GM20431 (cell line): Measurements from ENCODE around the gene AIFM1.

Experiments used
- in situ Hi-C: fragments of 300-500 bp; cut with MseI, MboI; formaldehyde crosslinking; loops from one replicate; pipeline ENCODE4 v1.15.0; 2020; ENCODE audit warnings: low sequenced_read_pairs; ENCODE audit not compliant: unreplicated experiment

AIFM1 gene

DNA sequence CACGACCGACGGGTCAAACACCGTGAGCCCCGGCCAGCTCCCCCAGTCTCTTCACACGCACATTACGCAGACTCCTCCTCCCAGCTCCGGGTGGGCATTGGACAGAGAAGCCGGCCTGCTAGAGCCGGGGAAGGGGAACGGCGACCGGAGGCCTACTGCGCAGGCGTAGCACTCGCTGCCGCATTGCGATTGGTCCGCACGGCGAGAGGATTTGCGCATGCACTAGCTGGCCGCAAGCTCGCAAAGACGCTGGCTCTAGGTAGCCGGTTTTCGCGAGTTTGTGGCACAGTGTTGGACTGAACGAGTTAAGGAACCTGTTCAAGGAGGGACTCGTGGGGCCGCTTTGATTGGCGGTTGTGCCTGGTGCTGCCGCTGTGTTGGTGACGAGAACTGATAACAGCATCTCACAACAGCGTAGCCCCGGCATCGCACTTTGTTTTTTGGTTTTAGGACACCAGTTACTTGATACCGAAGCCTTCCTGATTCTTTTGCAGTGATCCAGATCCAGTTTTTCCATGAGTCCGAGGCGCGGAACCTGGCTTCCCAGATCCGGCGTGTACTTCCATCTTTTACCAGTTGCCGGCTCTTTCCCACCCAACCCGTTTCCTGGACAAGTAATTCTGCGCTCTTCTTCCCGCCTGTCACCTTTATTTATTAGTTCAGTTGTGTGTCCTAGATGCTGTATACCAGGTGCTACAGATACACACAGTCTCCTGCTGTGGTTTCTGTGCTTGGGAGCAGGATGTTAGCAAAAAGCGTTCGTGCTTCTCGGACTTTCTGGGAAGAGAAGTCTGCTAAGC is at the start of gene AIFM1:
TSS of gene AIFM1 (minus strand) at position 139 of the 800 bp plus-strand sequence. CDS start 185 bp downstream, outside the sequence.
- in situ Hi-C loops: no loop called here

- in situ Hi-C loops: no loop called here
These were observed 47.7 kb upstream of the AIFM1 start for GRCh38 chrX:130213376-130213775.

DNA sequence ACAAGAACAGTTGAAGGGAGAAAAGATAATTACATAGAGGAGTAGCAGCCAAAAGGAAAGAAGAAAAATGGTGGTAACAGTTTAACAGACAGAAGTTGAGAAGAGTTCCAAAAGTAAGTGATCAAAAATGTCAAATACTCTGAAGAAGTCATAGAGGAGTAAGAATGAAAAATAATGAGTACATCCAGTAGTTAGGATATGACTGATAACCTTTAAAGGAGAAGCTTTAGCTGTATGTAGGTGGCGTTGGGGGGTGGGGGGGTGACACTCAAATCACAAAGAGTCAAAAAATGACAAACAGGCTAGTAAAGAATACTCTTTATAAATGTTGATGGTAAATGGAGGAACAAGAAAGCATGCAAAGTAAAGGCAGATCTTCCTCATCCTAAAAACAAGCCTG is 46.7 kb upstream of the AIFM1 start:
- in situ Hi-C loops: no loop called here

DNA sequence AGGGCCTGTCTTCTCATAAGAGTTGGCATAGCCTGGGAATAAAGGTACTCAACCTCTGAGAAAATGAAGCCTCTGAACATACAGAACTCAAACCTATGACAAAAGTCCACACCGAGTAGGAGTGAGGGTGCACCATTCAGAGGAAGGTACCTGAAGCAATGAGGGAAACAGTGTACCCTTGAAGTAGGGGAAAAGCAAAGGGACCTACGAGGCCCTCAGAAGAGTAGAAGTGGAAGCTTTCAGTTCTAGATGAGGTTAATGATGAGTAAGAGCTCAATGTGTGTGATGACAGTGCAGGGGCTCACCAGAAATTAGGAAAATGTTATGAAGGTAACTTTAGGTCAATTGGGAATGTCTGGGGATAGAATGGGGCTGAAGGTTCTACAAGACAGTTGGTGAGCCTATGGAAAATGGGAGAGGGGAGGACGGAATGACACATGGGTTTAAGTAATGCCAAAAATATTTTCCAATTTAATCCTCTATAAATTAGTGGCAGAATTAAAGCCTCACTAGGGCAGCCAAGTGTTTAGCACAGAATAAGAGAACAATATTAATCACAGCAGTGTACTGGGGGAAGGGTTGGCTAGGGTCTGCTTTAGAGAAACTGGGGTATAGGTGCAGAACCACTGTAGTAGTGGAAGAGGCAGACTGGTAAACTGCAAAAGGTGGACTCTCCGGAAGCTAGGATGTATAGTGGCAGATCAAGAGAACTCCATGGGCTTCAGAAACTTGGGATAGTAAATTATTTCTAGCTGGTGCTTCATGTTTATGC is 46.0 kb upstream of the AIFM1 start:
- in situ Hi-C loops: no loop called here

DNA sequence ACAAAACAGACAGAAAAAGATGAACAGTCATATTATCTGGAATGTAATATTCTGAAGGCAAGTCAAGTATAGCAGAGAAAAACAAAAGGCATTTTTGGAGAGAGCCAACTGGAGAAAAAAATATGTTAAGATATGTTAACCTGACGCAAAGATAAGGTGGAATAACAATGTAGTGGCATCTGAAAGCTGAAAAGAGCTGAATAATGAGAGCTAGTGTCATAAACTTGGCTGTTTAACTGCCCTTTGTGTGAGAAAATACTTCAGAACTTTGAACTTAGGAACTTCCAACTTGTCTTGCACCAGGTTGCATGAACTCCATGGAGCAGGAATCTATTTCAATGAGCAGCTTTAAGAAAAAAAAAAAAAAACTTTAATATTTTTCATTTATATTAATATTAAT is 39.0 kb upstream of the AIFM1 start:
- in situ Hi-C loops: no loop called here

DNA sequence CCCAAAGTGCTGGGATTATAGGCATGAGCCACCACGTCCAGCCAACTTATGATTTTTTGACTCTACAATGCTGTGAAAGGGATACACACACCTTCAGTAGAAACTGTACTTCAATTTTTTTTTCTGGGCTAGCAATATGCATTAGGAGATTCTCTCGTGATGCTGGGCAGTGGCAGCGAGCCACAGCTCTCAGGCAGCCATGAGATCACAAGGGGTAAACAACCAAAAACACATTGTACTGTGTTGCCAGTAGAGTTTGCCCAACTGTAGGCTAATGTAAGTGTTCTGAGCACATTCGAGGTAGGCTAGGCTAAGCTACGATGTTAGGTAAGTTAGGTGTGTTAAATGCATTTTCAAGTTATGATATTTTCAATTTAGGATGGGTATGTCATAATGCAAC is 31.8 kb upstream of the AIFM1 start:
- in situ Hi-C loops: no loop called here

GRCh38 chrX:130196466-130196865 is 30.8 kb upstream of the AIFM1 start:
- in situ Hi-C loops: no loop called here

DNA sequence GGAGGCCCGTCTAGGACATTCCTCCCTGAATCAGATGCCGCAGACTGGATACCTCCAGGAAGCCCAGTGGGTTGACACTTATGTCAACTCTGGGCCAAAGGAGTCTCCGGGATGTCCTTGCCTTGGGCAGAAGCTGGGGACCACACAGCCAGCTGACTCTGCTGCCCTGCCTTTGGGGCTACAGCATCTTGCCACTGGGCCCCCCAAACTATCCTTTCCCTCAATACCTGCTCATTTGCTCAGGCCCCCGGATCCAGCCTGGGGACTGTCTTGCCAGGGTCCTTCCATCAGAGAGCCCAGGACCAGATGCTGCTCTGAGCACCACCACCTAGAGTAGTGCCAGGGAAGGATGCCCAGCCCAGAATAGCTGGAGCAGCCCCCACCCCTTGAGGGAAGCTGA is 25.2 kb upstream of the AIFM1 start:
- in situ Hi-C loops: no loop called here

DNA sequence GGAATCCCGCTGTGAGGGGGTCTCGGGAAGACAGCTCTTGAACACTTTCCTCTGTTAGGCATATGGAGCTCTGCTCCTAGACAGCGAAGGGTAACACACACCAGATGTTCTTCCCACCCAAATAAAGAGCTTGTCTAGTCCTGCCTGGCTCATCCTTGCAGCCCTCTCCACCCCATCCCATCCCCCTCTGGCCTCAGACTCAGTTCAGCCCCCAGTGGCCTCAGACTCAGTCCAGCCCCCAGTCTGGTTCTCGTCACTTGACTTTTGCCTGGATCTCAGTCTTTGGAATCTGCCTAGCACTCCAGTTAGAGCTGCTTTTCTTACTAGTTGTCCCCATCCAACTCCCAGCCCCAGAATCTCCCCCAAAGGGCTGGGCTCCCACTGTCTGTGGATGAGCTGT is 21.0 kb upstream of the AIFM1 start:
- in situ Hi-C loops: no loop called here

DNA sequence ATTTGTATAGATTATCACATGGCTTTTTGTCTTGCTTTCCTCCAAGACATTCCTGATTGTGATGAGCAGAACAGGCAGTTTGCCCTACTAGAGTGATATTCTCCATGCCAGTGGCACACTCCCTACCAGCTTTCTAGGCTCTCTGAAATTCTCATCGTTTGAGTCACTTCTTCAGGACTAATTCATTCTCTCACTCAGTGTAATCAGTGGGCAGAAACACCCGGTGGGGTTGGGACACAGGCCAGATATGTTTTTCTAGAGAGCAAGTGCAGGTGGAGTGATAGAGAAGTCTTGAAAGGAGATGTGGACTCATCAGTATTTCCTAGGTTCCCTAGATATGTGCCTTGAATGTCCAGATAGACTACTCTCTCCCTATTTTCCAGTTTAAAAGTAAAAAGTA is 19.2 kb upstream of the AIFM1 start:
- in situ Hi-C loops: no loop called here

DNA sequence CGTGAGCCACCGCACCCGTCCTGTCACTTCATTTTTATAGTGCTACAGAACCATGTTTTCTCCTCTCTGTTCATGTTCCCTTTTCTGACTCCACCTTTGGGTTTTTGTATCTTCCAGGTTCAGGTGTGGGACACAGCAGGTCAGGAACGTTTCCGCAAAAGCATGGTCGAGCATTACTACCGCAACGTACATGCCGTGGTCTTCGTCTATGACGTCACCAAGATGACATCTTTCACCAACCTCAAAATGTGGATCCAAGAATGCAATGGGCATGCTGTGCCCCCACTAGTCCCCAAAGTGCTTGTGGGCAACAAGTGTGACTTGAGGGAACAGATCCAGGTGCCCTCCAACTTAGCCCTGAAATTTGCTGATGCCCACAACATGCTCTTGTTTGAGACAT is 18.5 kb upstream of the AIFM1 start:
- in situ Hi-C loops: no loop called here

DNA sequence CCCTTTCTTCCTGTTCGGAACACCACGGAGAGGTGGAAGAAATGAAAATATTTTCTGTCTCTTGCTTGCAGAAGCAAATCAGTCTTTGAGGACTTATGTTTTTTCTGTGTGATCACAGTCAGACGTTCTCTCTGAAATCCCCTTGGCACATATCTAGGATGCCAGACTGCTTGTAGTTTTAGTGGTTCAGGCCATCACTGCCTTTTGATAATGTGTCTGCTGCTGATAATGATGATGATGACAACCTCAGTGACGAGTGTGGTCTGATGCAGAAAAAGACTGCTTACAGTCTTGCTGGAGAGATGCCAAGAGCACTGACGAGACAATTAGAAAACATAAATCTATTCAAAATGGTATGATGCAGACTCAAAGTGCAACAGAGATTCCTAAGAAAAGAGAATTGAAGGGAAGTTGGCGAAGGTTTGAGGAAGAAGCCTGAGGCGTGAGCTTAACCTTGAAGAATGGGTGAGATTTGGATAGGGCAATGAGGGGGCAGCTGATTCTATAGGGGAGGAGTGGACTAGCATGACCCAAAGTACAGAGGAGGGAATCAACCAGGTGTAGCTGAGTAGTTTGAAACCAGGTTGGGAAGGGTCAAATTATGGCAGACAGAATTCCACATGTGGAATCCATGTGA is 14.1 kb upstream of the AIFM1 start:
- in situ Hi-C loops: no loop called here

DNA sequence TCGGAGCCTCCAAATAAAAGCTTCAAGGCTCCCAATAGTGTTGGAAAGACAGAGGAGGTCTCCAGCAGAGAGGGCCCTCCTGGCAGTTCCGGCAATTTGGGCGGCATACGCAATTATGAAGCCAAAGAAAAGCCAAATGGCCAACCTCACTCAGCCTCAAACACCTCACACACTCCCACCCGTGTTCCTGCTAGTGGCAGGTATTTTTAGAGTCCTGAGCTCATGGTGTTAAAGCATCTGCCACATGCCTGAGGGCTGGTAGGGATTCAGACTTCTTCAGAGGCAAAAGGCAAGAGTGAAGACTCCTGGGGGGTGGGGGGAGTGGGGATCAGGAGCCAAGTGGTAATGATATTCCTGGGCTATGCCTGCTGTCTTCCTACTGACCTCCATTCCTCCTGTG is 13.5 kb upstream of the AIFM1 start:
- in situ Hi-C loops: no loop called here

- in situ Hi-C loops: no loop called here
These were observed 11.3 kb upstream of the AIFM1 start for GRCh38 chrX:130176942-130177341.

DNA sequence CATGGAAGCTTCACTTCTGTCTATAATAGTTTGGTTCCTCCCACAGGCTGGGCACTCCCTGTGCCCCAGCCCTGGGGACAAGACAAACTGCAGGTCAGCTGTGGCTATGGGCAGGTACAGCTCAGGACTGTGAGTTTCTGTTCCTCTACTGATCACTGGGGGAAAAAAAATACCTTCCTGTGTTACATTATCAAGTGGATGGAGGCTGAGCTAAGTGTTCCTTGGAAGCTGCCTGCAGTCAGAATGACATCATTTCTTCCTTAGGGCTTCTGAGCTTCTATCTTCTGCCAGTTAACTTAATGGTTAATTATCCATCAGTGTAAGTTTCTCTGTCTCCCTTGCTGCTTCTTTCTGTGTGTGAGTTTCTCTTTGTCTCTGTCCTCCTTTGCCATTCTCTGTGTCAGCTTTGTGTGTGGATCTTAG is 10.7 kb upstream of the AIFM1 start:
- in situ Hi-C loops: no loop called here

DNA sequence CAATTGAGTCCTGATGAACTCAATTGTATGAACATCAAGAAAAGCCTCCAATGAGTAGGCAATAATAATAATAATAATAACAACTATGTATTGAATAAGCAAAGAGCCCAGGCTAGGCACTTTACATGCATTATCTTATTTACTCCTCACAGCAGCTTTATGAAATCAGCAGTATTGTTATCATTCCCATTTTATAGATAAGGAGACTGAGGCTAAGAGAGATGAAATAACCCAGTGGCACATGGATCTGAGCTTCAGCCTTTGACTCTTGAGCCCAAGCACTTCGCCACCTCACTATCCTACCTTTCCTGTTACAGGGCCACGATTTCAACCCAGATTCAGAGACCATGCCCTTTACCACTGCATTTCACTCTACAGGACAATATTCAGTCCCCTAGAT is 9.3 kb upstream of the AIFM1 start:
- in situ Hi-C loops: no loop called here

GRCh38 chrX:130174045-130174704 is 8.5 kb upstream of the AIFM1 start:
- in situ Hi-C loops: no loop called here

DNA sequence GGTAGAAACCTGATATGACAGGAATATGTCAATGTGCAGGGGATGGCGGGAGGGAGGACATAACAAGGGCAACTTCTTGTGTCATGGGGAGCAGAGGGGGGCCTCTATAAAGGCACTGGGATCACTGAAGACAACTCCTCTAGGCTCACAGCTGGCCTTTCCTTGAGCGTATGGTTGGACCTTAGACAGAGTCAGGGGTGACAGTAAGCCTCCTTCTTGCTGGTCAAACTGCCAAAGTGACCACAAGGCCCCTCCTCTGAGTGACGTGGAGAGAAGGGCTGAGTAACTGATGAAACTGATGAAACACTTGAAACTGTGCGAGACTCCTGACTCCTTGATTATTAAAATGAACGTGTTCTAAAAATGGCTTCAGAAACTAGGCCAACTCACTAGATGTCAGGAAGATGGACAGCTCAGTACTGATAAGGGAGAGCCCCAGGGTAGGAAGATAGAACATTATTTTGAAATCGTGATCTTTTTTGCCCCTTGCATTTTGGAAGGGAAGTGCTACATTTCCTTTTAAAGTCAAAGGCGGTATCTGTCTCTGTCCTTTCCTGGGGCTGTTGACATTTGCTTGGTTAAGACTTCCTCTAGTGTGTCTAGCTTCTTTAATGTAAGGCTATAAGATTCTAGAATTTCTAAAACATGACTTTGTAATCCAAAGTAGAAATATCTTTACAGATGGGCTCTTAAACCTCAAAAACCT is 7.7 kb upstream of the AIFM1 start:
- in situ Hi-C loops: no loop called here

- in situ Hi-C loops: no loop called here
These were observed 6.6 kb upstream of the AIFM1 start for GRCh38 chrX:130172127-130172845.
